K562 (cell line): ENCODE results near the gene POLDIP3. TPM values are rescaled to one million over a fixed set of nuclear protein-coding genes. Genes with fewer than 3 reads are reported as not detected.

Experiments
- E4F1 ChIP-seq: fragments of 250-450 bp; sonication (Bioruptor Pico); IDR thresholded peaks from 2 replicates; pipeline ENCODE4 v1.5.0; 2021; ENCODE audit warnings: mild to moderate bottlenecking, borderline replicate concordance
- FOXM1 ChIP-seq, 2 experiments: fragments of 450-650 bp in 1 of 2; sonication (generic) in 1 of 2; formaldehyde crosslinking in 1 of 2; IDR thresholded peaks; 2 replicates each; pipeline versions ENCODE4 v1.6.1 to v1.9.0; 2017 to 2022; ENCODE audit warnings: low read depth in 2 of 2, mild to moderate bottlenecking in 2 of 2, missing genetic modification reagents in 1 of 2, moderate library complexity in 1 of 2
- KLF13 ChIP-seq: fragments of 450-650 bp; IDR thresholded peaks from 2 replicates; pipeline ENCODE4 v1.6.1; 2016; ENCODE audit warnings: missing genetic modification characterization, low read depth, mild to moderate bottlenecking, missing compliant biosample characterization, moderate library complexity, borderline replicate concordance
- MTA3 ChIP-seq: fragments of 450-650 bp; formaldehyde crosslinking; IDR thresholded peaks from 2 replicates; pipeline ENCODE4 v1.6.1; 2017; ENCODE audit warnings: mild to moderate bottlenecking, borderline replicate concordance
- NRF1 ChIP-seq, 2 experiments: fragments of 450-650 bp; IDR thresholded peaks in 1 of 2; conservative IDR thresholded peaks in 1 of 2; 2 replicates each; pipeline ENCODE4 v1.6.1; 2014; ENCODE audit warnings: mild to moderate bottlenecking in 2 of 2
- RERE ChIP-seq: sonication (generic); formaldehyde crosslinking; IDR thresholded peaks from 2 replicates; pipeline ENCODE4 v1.8.0; 2023; ENCODE audit warnings: missing genetic modification reagents, mild to moderate bottlenecking, borderline replicate concordance
- SLC30A9 ChIP-seq: fragments of 250-450 bp; sonication (Bioruptor Pico); IDR thresholded peaks from 2 replicates; pipeline ENCODE4 v1.8.0; 2022; ENCODE audit warnings: mild to moderate bottlenecking, moderate library complexity
- SNAPC5 ChIP-seq: fragments of 250-450 bp; sonication (Bioruptor Pico); IDR thresholded peaks from 2 replicates; pipeline ENCODE4 v1.8.0; 2021; ENCODE audit warnings: moderate library complexity, mild to moderate bottlenecking, inconsistent platforms
- SRSF3 ChIP-seq: fragments of 200-400 bp; formaldehyde crosslinking; IDR thresholded peaks from 2 replicates; pipeline ENCODE4 v1.6.1; 2016; ENCODE audit warnings: mild to moderate bottlenecking, low read length, moderate library complexity; ENCODE audit not compliant: insufficient read depth
- WHSC1 ChIP-seq: IDR thresholded peaks from one replicate; pipeline ENCODE4 v1.6.1; 2012; ENCODE audit warnings: low read length, control low read depth, inconsistent platforms
- ZBTB8A ChIP-seq: fragments of 450-650 bp; IDR thresholded peaks from 2 replicates; pipeline ENCODE4 v1.6.1; 2018; ENCODE audit warnings: mild to moderate bottlenecking, moderate library complexity; ENCODE audit not compliant: partially characterized antibody
- ZKSCAN3 ChIP-seq: fragments of 250-450 bp; sonication (Bioruptor Pico); IDR thresholded peaks from 2 replicates; pipeline ENCODE4 v1.4.0; 2020
- ZNF212 ChIP-seq: fragments of 450-650 bp; formaldehyde crosslinking; IDR thresholded peaks from 2 replicates; pipeline ENCODE4 v1.4.0; 2020; ENCODE audit warnings: mild to moderate bottlenecking
- ZNF445 ChIP-seq: fragments of 250-450 bp; sonication (Bioruptor Pico); IDR thresholded peaks from 2 replicates; pipeline ENCODE4 v1.4.0; 2020; ENCODE audit warnings: low read depth, mild to moderate bottlenecking, moderate library complexity
- ZNF695 ChIP-seq: fragments of 450-650 bp; formaldehyde crosslinking; IDR thresholded peaks from 2 replicates; pipeline ENCODE4 v1.4.0; 2020; ENCODE audit warnings: mild to moderate bottlenecking, moderate library complexity
- ZNF740 ChIP-seq, 3 experiments: fragments of 200-800 bp in 1 of 3; sonication (Bioruptor generic) in 1 of 3; sonication (generic) in 1 of 3; formaldehyde crosslinking in 1 of 3; IDR thresholded peaks; 2 replicates each; pipeline versions ENCODE4 v1.6.1 to v1.8.0; 2016 to 2022; ENCODE audit warnings: mild to moderate bottlenecking in 2 of 3, missing compliant biosample characterization in 2 of 3, missing genetic modification characterization in 2 of 3, missing genetic modification reagents in 1 of 3
- ZNF830 ChIP-seq: fragments of 250-450 bp; sonication (Bioruptor Pico); IDR thresholded peaks from 2 replicates; pipeline ENCODE4 v1.5.0; 2021; ENCODE audit warnings: mild to moderate bottlenecking
- ZZZ3 ChIP-seq: fragments of 450-650 bp; IDR thresholded peaks from 2 replicates; pipeline ENCODE4 v1.6.1; 2016; ENCODE audit warnings: antibody characterized with exemption, mild to moderate bottlenecking, moderate library complexity
- polyA plus RNA-seq, 8 experiments: library from polyadenylated mRNA; depleted of rRNA in 4 of 8; stranded (reverse) in 5 of 8; unstranded in 3 of 8; fragments of >200 nt; fragmentation: Nextera tagmentation in 2 of 8; fragmentation: Illumina TruSeq in 1 of 8; extraction: Ambion mirVana in 2 of 8; extraction: Trizol in 1 of 8; gene quantifications; 2 replicates each; pipeline versions ENCODE4 v1.2.1 to v1.2.3, GENCODE V29; 2011 to 2014; ENCODE audit warnings: inconsistent platforms in 1 of 8, missing spikeins in 1 of 8
- total RNA-seq, 7 experiments: library from RNA; depleted of rRNA in 6 of 7; stranded (reverse); fragments of >200 nt in 6 of 7; fragmentation: Illumina TruSeq in 2 of 7; extraction: Trizol in 2 of 7; gene quantifications; 2 replicates each; pipeline versions ENCODE4 v1.2.1 to v1.2.3, GENCODE V29; 2011 to 2021; ENCODE audit warnings: low replicate concordance in 1 of 7

Gene POLDIP3
- total and polyA plus RNA-seq, 9 of the 15 experiments (the other 6 are each of a cell fraction or from before 2014, with no cell fraction given), result 14.3 to 53.0 (median 26.3) TPM

GRCh38 chr22:42614312-42615091 lies at the start of gene POLDIP3 (continued):
- TF ChIP-seq E4F1, result no peak
- no peak for TF ChIP-seq SLC30A9 (CRISPR knock-in tag)
- TF ChIP-seq NRF1 (conservative IDR thresholded peaks at IDR 0.05 in 1 of 2, IDR thresholded peaks at IDR 0.05 in 1 of 2), result peak; percentile 54 to 59; a peak in 2 of 4 replicates
- TF ChIP-seq ZZZ3, result no peak
- TF ChIP-seq ZNF740 (CRISPR knock-in tag; IDR thresholded peaks at IDR 0.05), result no peak
- no peak for TF ChIP-seq ZNF740 (tag; IDR thresholded peaks at IDR 0.05)
- TF ChIP-seq FOXM1 (IDR thresholded peaks at IDR 0.05; ENCODE audit: low read depth), result no peak
- no peak for TF ChIP-seq FOXM1 (CRISPR knock-in tag; IDR thresholded peaks at IDR 0.05; ENCODE audit: low read depth)
- no peak for TF ChIP-seq RERE (CRISPR knock-in tag)
- TF ChIP-seq ZNF445 (CRISPR knock-in tag), result no peak
- no peak for TF ChIP-seq ZBTB8A
- TF ChIP-seq ZNF212 (CRISPR knock-in tag), result no peak
- TF ChIP-seq SNAPC5 (CRISPR knock-in tag), result no peak
- no peak; the same call in 1 of the 2 replicates for TF ChIP-seq KLF13
- TF ChIP-seq ZNF695 (CRISPR knock-in tag), result no peak
- TF ChIP-seq WHSC1, result no peak
- no peak for TF ChIP-seq ZNF830
- TF ChIP-seq ZKSCAN3 (CRISPR knock-in tag), result no peak
- TF ChIP-seq SRSF3, result no peak
- no peak for TF ChIP-seq MTA3
